Measurements from ENCODE around the gene SDCCAG8.

The SDCCAG8 gene

DNA sequence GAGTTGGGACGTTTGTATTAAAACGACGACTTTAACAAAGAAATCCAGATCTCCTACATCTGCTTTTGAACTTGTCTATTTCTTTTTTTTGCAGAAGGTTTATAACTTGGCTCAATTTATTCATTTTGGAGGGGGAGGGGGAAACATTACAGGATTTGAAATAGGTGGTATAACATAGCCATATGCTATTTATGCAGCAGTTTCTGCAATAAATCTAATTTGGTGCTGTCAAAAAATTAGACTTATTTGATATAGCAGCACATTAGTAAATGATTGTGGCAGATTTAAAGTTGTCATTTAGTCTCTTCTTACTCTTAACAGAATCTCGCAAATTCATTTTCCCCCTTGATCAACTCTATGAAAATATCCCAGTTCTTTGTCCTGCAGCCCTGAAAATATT lies 138.2 kb downstream of the SDCCAG8 start:
- DNase-seq: no peak

DNA sequence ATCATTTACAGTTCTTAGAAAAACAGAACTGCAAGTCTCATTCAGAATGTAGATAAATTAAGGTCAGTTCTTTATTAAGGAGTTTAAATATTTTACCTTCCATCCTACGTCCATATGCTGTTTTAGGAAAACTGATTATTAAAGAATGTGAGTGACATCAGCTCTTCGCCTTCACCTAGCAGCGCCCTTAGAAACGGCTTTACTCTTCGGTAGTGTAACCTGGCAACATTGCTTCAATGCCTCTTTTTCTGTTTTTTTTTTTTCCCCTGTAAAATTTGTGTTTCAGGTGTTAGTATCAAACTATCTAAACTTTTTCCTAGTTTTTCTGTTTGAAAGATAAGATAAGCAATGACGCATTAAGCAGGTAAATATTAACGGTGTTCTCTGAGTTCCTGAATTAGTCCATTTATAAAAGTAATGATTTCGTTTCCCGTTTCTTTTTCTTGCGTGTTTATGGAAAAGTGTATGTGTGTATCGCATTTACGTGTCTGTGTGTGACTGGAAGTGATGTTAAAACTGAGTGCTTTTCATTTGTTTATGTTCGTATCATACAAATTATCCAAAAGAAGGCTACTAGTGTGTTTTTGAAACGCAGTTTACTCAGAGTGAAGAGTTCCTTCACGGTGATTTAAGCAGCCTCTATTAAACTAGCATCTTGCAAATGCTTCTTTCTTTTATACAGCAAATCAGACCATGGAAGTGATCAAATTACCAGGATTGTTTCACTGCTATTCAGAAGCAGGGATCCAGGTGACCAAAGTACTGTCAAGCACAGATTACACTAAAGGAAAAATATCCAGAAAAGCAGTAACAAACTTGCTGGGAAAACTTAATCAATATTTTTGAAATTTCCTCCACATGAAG lies 139.0 kb downstream of the SDCCAG8 start:
- DNase-seq: no peak

DNA sequence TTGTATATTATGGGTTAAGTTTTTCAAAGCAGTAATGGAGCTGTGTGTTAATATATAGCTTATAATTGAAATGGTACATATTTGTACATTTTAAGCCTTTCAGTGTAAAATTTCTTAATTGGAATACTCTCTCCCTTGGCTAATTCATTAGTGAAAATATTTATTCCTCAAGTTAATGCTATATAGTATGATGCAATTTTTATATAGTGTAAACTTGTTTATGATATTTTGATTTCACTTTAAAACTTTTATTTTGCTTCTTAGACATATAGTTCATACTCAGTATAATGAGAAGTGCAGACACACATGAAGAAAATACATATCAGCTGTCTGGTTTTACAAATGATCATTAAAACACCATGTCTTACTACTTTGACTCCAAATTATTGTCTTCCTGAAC lies 140.6 kb downstream of the SDCCAG8 start:
- no peak for DNase-seq

DNA sequence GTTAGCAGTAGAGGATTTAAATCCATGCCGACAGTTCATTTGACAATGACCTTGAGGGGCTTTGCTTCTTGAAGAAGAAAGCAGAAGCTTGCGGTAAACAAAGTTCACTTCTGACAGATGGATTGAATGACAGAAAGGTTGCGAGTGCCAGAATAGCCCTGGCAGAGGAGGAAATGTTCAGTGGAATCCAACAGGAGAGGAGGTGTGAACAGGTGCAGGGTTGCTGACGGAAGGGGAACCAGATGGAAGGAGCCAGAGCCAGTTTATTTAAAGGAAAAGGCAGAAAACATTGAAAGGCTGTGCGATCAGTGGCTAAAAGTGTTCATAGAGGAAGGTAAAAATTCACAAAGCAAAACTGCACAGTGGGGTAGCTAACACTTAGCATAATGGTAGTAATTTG lies 141.0 kb downstream of the SDCCAG8 start:
- no peak for DNase-seq

DNA sequence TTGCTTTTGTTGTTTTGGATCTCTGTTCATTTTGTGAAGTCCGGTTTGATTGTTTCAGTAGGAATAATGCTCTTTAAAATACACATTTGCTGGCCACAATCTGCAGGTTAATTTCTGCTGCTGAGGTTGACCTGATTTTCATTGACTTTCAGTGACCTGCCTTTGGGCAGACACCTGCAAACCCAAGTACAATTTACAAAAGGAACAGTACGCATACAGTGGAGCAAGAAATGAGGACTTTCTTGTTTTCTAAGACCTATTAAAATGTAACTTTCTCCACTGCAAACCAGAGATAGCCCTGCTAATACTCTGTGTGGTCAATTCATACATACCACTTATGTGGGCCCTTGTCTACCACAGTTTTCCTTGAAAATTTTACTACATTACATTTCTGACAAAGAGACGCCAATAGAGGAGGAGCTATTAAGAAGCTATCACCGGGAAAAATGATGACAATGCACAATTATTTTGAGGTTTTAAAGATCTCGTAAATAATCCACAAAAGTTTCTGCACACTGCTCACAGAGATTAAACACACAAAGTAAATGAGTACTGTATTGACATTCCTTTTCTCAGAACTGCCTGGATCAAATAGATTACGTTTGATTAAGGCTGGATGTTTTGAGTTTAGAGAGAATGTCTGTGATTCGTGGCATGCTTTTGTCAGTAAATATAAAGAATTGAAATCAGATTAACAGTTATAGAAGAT lies 141.9 kb downstream of the SDCCAG8 start:
- no peak for DNase-seq

DNA sequence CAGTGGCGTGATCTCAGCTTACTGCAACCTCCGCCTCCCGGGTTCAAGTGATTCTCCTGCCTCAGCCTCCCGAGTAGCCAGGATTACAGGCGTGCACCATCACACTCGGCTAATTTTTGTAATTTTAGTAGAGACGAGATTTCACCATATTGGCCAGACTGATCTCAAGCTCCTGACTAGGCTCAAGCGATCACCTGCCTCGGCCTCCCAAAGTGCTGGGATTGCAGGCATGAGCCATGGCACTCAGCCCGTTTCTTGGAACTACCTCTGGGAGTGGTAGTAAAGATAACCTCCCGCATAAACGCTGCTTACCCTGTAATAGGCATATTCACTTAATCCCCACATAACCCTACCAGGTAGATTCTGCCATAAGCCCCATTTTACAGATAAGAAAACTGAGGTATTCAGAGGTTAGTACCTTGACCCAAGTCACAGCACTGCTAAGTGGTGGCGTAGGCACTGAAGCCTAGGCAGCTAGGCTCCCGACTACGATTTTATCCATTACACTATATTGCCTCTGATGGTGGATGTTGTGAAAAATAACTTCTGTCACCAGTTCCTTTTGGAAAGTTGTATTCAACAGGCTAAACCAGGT lies 143.8 kb downstream of the SDCCAG8 start:
- no peak for DNase-seq

DNA sequence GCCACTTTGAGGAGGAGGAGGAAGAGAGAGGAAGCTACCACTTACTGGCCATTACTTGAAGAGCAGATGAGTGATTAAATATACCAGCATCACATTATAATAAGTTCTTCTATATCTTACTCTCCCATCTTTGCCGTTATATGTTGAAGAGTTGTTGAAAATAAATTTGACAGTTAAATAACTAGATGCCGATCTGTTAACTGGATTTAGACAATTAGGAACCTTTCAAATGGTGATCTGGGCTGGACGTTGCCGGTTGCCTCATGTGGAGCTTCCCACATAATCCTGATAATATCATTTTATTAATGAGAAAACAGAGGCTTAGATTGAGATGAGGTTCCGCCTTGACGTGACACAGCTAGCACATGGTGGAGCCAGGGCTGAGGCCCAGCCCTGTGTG lies 147.0 kb downstream of the SDCCAG8 start:
- no peak for DNase-seq

DNA sequence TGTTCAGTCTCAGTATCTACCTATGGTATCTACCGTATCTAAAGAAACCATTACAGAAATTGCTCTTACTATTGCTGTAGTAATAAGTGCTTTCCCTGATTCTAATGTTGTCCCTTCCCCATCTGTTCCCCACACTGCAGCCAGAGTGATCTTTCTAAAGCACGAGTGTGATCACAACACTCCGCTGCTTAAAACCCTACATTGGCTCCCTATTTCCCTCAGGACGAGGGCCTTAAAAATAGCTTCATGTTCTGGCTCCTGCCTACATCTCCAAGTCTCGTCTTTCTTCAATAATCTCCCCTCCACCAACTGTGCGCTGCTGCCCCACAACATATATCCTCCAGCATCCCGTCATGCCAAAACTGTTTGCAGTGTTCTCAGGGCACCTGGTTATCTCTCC lies 150.6 kb downstream of the SDCCAG8 start:
- no peak for DNase-seq

DNA sequence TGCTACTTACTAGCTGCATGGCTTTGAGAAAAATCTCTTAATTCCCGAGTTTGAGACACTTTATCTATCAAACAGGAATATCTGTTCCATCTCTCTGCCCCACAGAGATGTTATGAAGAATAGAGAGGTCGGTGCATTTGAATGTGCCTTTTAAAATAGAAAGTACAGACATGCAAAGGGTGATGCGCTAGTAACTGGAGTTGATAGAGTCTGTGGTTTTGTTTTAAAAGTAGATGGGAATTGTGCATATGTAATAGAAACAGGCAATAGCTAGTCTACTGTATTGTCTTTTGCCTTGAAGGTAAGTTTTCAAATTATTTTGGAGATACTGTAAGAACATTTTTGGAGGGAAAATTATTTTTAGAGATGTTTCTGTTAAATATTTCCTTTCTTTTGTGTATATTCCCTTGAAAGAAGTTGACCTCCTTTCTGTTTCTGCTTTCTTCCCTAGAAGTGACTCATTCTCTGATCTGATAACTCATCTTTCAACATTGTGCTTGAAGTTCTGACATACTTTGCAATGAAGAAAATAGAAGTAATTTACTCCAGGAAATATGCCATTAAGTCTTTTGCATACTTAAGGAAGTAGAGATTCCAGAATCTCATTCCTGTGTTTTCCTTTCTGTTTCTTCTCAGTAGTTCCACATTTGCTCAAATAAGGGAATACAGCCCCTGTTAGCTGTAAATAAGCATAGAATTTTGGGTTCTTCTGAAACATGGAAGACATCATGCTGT lies 151.6 kb downstream of the SDCCAG8 start:
- DNase-seq: no peak

DNA sequence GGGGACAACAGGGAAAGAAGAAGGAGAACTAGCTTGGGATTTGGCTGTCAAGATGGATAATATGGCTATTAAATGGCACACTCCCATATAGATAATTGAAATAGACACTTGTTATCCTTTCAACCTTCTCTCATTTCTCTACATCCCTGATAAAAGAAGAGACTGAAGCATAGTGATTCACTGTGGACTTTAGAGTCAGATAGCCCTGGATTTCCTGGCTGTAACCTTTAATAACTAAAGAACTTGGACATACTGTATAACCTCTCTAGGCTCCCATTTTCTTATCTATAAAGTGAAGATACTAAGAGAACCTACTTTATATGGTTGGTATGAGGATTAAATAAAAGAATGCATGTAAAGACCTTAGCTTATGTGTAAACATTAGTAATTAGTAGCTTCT lies 152.6 kb downstream of the SDCCAG8 start:
- DNase-seq: no peak

DNA sequence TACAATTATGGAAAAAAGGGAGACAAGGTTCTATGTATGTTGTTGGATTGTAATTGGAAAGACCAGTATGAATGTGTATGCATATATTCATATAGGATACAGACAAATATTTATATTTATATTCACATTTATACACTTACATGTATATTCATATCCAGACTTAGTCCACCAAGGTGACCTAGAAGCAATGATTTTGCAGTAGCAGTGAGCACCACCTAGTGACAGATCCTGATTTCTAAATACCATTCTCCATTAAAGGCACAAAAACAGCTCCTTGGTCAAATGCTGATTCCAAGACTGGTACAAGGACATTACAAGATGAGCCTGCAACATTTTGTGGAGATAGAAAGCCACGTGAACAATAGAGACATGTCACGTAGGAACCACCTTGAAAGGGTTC lies 153.4 kb downstream of the SDCCAG8 start:
- DNase-seq: no peak

DNA sequence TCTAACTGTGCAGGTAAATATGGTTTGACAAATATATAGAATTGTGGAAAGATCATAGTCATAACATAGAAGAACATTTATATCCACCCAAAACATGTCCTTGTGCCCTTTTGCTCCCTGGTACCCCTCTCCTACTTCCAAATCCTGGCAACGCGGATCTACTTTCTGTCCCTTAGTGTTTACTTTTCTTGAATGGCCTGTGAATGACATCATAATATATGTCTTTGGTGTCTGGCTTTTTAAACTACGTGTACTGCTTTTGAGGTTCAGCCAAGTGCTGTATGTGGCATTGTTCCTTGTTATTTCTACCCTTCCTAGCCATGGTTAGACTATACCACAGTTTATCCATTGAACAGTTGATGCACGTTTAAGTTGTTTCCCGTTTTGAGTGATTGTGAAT lies 155.6 kb downstream of the SDCCAG8 start:
- DNase-seq: no peak

DNA sequence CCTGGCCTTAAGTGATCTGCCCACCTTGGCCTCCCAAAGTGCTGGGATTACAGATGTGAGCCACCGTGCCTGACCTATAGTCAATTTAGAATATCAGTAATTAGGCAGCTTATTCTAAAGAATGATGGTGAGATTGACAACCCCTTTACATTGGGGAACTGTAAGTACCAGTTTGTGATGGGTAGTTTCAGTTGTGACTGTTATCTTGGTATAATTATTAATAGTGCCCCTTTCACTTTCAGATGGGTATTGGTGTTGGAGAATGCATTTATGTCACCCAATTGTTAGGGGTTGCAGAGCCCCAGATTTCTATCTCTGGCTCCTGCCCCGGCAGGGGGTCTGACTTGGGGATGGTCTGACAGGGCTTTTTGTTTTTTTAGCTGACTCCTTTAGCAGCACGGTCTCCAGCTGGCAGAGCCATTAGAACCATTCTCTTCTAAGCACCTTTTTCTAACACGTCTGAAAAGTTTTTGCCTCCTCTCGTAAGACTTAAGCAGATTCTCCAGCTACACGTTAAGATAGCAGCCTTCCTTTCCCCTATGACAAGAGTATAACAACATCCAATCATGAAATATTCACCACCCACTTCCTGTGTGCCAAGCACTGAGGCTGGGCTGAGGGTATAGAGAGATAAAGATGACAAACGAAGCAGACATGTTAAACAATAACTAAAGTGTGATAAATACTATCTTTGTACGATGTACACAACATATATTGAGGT lies 157.8 kb downstream of the SDCCAG8 start:
- no peak for DNase-seq

DNA sequence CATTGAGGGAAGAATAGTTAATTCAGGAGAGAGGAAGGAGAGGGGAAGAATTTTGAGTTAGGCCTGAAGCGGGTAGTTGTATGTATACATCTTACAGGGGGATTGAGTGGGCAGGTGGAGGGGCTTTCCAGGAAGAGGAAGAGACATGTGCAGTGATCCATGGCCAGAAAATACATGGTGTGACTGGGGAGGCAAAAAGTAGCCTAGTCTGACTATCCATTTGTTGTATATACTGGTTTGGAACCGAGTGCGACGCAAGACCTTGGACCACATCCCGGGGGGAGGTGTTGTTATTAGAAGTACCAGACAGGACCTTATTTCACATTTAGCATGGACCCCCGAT lies 158.3 kb downstream of the SDCCAG8 start:
- DNase-seq: no peak

DNA sequence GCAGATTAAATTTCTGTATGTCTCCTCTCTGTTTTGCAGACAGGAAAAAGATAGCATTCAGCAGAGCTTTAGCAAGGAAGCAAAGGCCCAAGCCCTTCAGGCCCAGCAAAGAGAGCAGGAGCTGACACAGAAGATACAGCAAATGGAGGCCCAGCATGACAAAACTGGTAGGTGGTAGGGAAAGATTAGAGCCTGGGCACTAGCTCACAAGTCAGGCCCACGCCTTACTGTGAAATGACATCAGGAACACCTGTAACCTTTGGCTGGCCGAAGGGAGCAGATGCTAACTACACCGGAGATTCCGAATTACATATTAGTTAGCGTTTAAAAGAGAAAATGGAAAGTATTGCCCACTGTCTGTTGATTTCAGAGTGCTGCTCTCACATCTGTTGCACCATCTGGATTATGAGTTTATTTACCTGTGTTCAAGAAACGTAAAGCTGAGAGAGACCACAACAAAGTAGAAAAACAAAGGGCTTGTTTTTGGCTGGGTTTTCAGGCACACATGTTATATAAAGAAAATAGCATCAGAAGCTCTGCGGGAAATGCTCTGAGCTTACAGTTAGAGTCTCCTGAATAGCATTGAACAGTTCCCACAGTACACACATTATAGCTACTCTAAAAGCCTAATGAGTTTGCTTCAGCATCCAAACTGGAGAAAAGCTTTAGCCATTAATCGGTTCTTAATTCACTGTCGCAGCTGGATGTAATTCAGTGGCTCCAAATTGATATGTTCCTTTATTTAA lies 160.0 kb downstream of the SDCCAG8 start:
- no peak for DNase-seq

DNA sequence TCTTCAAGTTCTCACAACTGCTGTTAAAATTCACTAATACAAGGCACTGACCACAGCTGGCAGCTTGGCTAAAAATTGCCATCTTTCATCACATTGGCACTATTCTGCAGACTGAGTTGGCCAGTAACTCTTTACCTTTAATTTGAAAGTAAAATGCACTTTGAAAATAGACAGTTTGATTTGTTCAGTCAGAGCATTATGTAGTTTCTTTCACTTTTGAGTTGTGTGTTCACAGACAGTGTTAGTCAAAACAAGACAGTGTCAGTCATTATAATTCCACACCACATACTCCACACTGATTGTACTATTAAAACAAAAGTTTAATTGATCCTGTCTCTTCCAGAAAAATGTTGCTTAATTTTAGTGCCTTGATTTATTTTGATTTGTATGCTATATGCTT lies 160.7 kb downstream of the SDCCAG8 start:
- no peak for DNase-seq

DNA sequence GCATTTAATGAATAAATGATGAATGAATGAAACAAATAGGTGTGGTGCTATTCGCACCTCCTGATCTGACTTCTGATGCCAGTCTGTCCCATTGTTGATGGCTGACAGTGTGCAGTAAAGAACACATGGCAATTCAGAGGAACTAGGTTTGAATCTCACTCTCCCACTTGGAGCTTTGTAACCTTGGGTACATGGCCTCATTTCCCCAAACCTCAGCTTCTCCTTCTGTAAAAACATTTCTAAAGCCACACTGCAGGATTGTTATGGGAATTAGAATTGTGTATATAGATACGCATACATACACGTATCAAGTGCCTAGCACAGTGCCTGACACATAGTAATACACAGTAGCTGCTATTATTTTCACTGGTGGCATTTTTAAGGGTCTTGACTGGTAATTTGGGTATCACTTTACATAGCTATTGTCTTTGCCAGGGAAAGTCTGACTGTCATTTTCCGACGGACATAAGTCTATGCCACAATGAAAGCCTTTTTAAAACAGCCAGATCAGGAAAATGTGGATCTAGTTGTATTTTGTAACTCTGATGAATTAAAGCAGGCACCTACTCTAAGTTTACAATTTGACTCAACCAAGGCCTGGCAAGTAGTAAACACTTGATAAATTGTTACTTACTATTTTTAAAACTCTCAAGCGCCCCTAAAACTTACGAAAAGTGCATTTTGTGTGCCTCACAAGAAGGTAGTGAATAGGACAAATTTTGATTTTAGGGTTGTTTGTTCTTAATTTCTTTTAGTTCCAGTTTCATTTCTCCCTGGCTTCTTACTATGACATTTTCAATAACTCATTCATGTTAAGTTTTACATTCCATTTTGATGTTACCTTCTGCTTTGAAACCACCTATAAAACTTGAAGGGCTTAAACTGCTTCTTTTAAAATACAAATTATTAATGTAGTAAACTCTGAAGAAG lies 164.4 kb downstream of the SDCCAG8 start:
- DNase-seq: no peak

DNA sequence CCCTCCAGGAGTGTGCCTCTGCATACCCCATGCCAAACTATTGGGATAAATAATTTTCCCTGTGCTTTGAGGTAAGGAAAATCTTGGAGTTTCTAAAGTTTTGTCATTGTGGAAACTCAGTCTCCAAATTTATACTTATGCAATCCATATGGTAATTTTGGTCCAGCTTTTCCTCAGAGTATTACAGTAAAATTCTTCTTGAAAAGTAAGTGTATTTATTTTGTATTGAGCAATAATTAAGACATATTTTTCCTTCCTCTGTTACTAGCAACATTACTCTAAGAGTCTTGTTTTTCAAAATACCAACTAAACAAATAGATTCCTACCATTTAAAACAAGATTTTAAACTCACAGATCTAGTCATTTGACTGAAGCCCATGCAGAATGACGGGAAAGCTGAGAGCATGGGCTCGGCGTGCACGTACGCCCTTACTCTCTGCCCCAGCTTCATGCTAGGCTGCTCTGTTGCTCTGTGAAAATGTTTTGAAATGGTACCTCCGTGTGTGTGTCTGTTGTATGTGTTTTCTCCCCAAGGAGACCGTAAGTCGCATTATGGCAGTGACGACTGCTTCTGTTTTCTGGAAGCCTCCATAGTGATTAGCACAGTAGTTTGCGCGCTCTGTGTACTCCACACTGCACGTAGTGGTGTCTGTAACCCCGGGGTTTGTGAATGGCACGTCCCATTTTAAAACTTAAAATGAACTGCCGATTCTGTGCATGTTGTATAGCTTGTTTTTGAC lies 165.3 kb downstream of the SDCCAG8 start:
- DNase-seq: no peak

DNA sequence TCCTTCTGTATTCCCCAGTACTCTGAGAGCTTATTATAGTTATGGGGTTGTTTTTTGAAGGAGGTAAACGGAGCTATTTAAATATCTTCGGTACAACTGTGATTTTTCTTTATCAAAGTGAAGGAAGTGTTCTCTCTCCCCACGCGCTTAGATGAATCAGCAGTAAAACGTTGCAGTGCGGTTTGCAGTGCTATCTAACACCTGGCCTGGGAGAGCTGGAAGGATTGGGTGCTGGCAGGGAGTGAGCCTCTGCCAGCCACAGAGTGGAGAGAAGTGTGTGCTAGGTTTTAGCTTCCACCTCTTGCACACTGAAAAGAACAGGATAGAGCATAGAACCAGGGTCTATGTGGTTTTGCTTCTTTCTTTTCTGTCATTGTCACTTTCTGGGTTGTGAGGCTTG lies 165.9 kb downstream of the SDCCAG8 start:
- DNase-seq: no peak

DNA sequence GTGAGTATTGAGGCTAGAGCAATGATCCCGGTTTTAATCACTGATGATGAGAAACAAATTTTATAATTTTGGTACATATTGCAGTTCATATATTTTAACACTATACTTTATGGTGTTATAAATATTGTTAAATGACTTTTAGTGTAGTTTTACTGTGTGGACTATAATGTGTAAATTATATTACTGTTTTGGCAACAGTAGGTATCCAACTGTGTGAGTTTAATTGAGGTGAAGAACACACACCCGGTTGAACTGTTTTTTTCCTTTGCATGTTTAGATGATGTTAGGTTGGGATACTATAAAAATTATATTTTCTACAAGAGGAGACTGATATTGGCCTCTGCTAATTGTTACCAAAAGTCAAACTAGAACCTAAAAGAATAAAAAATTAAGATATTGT lies 166.5 kb downstream of the SDCCAG8 start:
- no peak for DNase-seq
